OCI-LY1 (cell line): ENCODE data around the gene ARF3.
A peak's percentile ranks its signal among the peaks of the same experiment; 100 is the strongest.

Experiments
- H2AFZ ChIP-seq: fragments of 200-600 bp; sonication (generic), shearing (Covaris generic); 2 replicates; pipeline ENCODE4 v1.6.0; 2014; ENCODE audit warnings: antibody characterized with exemption, mild to moderate bottlenecking, low read length
- H3F3A ChIP-seq: fragments of 200-600 bp; sonication (generic), shearing (Covaris generic); 2 replicates; pipeline ENCODE4 v1.6.0; 2014; ENCODE audit warnings: mild to moderate bottlenecking, antibody characterized with exemption, low read length, moderate library complexity; ENCODE audit not compliant: insufficient read depth
- H3K27ac ChIP-seq: fragments of 200-600 bp; sonication (generic); 2 replicates; pipeline ENCODE4 v1.5.1; 2014; ENCODE audit warnings: low read length, mixed run types, mild to moderate bottlenecking, low read depth; ENCODE audit not compliant: poor library complexity, severe bottlenecking
- H3K27me3 ChIP-seq: fragments of 200-600 bp; sonication (generic); 2 replicates; pipeline ENCODE4 v1.6.0; 2014; ENCODE audit warnings: antibody characterized with exemption, mild to moderate bottlenecking, low read length, moderate library complexity; ENCODE audit not compliant: insufficient read depth
- H3K36me3 ChIP-seq: fragments of 200-600 bp; sonication (generic); 2 replicates; pipeline ENCODE4 v1.6.1; 2014; ENCODE audit warnings: mild to moderate bottlenecking, antibody characterized with exemption, low read length, moderate library complexity, mixed read lengths; ENCODE audit not compliant: insufficient read depth
- H3K4me1 ChIP-seq: fragments of 200-600 bp; sonication (generic); 2 replicates; pipeline ENCODE4 v1.5.1; 2014; ENCODE audit warnings: mild to moderate bottlenecking, low read length, moderate library complexity; ENCODE audit not compliant: insufficient read depth, severe bottlenecking
- H3K4me2 ChIP-seq: fragments of 200-600 bp; sonication (generic), shearing (Covaris generic); 2 replicates; pipeline ENCODE4 v1.6.1; 2014; ENCODE audit warnings: low read length
- H3K4me3 ChIP-seq: fragments of 200-600 bp; sonication (generic); 2 replicates; pipeline ENCODE4 v1.5.1; 2014; ENCODE audit warnings: low read length, low read depth, mild to moderate bottlenecking, mixed read lengths; ENCODE audit not compliant: poor library complexity, severe bottlenecking
- H3K79me2 ChIP-seq: fragments of 200-600 bp; shearing (Covaris generic); 2 replicates; pipeline ENCODE4 v1.6.1; 2016; ENCODE audit warnings: mixed run types, low read length, mixed read lengths; ENCODE audit not compliant: insufficient read depth
- H3K9ac ChIP-seq: fragments of 200-600 bp; sonication (generic), shearing (Covaris generic); 2 replicates; pipeline ENCODE4 v1.6.1; 2014; ENCODE audit warnings: mild to moderate bottlenecking, low read length, mixed read lengths
- H3K9me2 ChIP-seq: fragments of 200-600 bp; sonication (generic), shearing (Covaris generic); 2 replicates; pipeline ENCODE4 v1.6.1; 2014; ENCODE audit warnings: low read depth, mild to moderate bottlenecking, low read length, mixed read lengths
- H3K9me3 ChIP-seq: fragments of 200-600 bp; shearing (Covaris generic); 2 replicates; pipeline ENCODE4 v1.6.1; 2014; ENCODE audit warnings: low read length, mixed read lengths
- H4K20me1 ChIP-seq: fragments of 200-600 bp; sonication (generic), shearing (Covaris generic); 2 replicates; pipeline ENCODE4 v1.6.0; 2016; ENCODE audit warnings: mild to moderate bottlenecking, low read length; ENCODE audit not compliant: insufficient read depth
- CTCF ChIP-seq: fragments of 200-600 bp; sonication (generic), shearing (Covaris generic); IDR thresholded peaks from 2 replicates; pipeline ENCODE4 v1.5.1; 2017; ENCODE audit warnings: mild to moderate bottlenecking, antibody characterized with exemption, low read length, moderate library complexity, mixed read lengths
- EZH2 ChIP-seq: fragments of 200-600 bp; sonication (generic), shearing (Covaris generic); IDR thresholded peaks from 2 replicates; pipeline ENCODE4 v1.8.0; 2017; ENCODE audit warnings: borderline replicate concordance, mixed run types, mild to moderate bottlenecking, antibody characterized with exemption, low read length, moderate library complexity, mixed read lengths

ARF3 gene

GRCh38 chr12:48968467-48968866, 11.2 kb upstream of the ARF3 start:
- Histone ChIP-seq H3K4me3 (no peak overlapping the region), H3K79me2 (no peaks in the 10 kb centered on the region), H3K27me3 (peaks cover 18% of the 10 kb centered on the region; the same call in 1 of the 2 replicates), H3K9me3 (no peaks in the 10 kb centered on the region), H3K4me2 (no peak overlapping the region), H3K9ac (no peak overlapping the region), H3K4me1 (peaks cover 21% of the 10 kb centered on the region), H4K20me1 (no peaks in the 10 kb centered on the region), H3K27ac (no peak overlapping the region), H3K36me3 (no peaks in the 10 kb centered on the region), H3K9me2 (no peaks in the 10 kb centered on the region), H3F3A (no peaks in the 10 kb centered on the region), H2AFZ (no peak overlapping the region)
- TF ChIP-seq EZH2 (no peak), CTCF (no peak)

DNA sequence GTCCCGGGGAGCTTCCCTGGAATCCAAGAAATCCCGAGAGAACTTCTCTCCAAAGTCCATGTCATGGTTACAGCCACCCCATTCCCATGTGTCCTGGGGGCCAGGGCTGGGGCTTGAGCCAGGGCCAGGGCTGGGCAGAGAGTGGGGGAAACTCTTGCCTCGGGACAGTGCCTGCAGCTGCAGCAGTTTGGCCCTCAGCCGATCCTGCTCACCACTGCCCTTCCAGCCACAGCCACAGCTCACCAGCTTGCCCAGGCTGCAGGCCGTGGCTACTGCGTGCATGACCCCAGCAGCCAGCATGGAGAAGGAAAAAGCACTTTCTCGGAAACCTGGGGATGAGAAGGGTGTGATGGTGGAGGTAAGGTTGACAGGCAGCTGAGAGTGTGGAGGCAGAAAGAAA, 10.7 kb upstream of the ARF3 start:
- TF ChIP-seq CTCF = no peak
- TF ChIP-seq EZH2 = no peak
- Histone ChIP-seq H3K27me3 (peaks cover 13% of the 10 kb centered on the region; the same call in 1 of the 2 replicates), H2AFZ (no peak overlapping the region), H3K9ac (no peak overlapping the region), H3K9me2 (no peaks in the 10 kb centered on the region), H3K27ac (no peak overlapping the region), H4K20me1 (no peaks in the 10 kb centered on the region), H3K9me3 (no peaks in the 10 kb centered on the region), H3K4me2 (no peak overlapping the region), H3F3A (no peaks in the 10 kb centered on the region), H3K4me1 (peaks cover 21% of the 10 kb centered on the region), H3K36me3 (no peaks in the 10 kb centered on the region), H3K4me3 (no peak overlapping the region), H3K79me2 (no peaks in the 10 kb centered on the region)

GRCh38 chr12:48966177-48966895, 9.0 kb upstream of the ARF3 start:
- TF ChIP-seq EZH2 = no peak
- no peak for TF ChIP-seq CTCF
- peak overlapping the region; percentile 31 for H3K27ac ChIP-seq
- H2AFZ ChIP-seq = peak overlapping the region; percentile 91
- no peaks in the 10 kb centered on the region for H3K9me3 ChIP-seq
- H3K79me2 ChIP-seq = no peaks in the 10 kb centered on the region
- H4K20me1 ChIP-seq = no peaks in the 10 kb centered on the region
- H3K9me2 ChIP-seq = no peaks in the 10 kb centered on the region
- H3F3A ChIP-seq = no peaks in the 10 kb centered on the region
- no peaks in the 10 kb centered on the region for H3K36me3 ChIP-seq
- H3K9ac ChIP-seq = peak overlapping the region; percentile 38; the same call in 1 of the 2 replicates
- peak overlapping the region; percentile 49 for H3K4me2 ChIP-seq
- H3K4me1 ChIP-seq = peaks cover 21% of the 10 kb centered on the region
- H3K27me3 ChIP-seq = peaks cover 10% of the 10 kb centered on the region; the same call in 1 of the 2 replicates
- H3K4me3 ChIP-seq = peak overlapping the region; percentile 46
